Measurements from ENCODE around the gene HOXA2. TPM values are rescaled to one million over a fixed set of nuclear protein-coding genes. Genes with fewer than 3 reads are reported as not detected.

The HOXA2 gene
- total and polyA plus RNA-seq, 2 of the 13 experiments (the other 11 are each of a cell fraction or from before 2014, with no cell fraction given): 0.22 to 0.29 TPM

DNA sequence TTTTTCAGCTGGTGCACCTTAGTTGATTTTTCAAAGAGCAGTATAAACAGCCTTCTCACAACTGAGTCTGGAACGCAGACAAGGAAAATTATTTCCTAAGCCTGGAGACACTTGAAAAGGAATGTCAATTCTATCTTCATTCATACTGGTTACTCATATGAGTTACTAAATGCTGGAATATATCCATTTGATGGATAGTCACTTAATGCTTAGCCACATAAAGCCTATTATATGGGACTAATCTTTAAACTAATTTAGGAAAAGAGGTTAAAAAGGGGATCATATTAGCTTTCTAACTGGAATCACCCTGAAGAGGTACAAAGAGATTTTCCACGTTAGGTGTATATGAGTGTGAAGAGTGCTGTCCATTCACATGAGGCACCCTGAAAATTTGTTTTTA lies 29.7 kb upstream of the HOXA2 start:
- Histone ChIP-seq H3K9me3 (ENCODE audit: low read length) (no peaks in the 10 kb centered on the region), H3K27ac (ENCODE audit: extremely low read length, insufficient read depth, low read length) (no peak overlapping the region), H3K9ac (ENCODE audit: insufficient read depth, low read depth, low read length) (no peak overlapping the region), H3K4me3 (replicated peaks in 1 of 3; ENCODE audit: insufficient read depth in 1 of 3, low read depth in 2 of 3, low read length in 3 of 3) (no peak overlapping the region), H3K79me2 (ENCODE audit: insufficient read depth, low read length) (no peaks in the 10 kb centered on the region), H2AFZ (ENCODE audit: low read length) (no peak overlapping the region), H3K36me3 (replicated peaks in 1 of 2; ENCODE audit: control insufficient read depth in 1 of 2, insufficient read depth in 2 of 2, low read length in 2 of 2) (no peaks in the 10 kb centered on the region), H3K27me3 (ENCODE audit: control insufficient read depth in 1 of 2, insufficient read depth in 2 of 2, low read length in 2 of 2) (no peaks in the 10 kb centered on the region), H3K4me1 (ENCODE audit: insufficient read depth, low read length) (peaks cover 88% of the 10 kb centered on the region), H3K4me2 (ENCODE audit: low read depth, low read length) (no peak overlapping the region), H4K20me1 (ENCODE audit: insufficient read depth, low read length) (no peaks in the 10 kb centered on the region)
- intact Hi-C loops (cut with micrococcal nuclease; ENCODE audit: unreplicated experiment) (loop anchor here (5.0 kb wide), 1 partner anchor 165 kb away; no protein-coding TSS in a partner anchor), in situ Hi-C loops (cut with HindIII; ENCODE audit: extremely low pct_ligation_motif_present, low pct_unique_long_range_greater_than_20kb) (no loop called here)
- ATAC-seq (no peak), DNase-seq (ENCODE audit: low spot score) (no peak), FAIRE-seq (no peak)
- no TSS peak for BruUV-seq (replicated peaks)
- WGBS (ENCODE audit: low lambda C conversion rate): 98% methylated on average over 2 of the region's 2 CpGs
- TF ChIP-seq MED13 (CRISPR knock-in tag; IDR thresholded peaks at IDR 0.05) (no peak), ZNF619 (CRISPR knock-in tag; IDR thresholded peaks at IDR 0.05) (no peak), RBM39 (IDR thresholded peaks at IDR 0.05; ENCODE audit: low read depth, low read length, poor library complexity, severe bottlenecking) (no peak), IKZF4 (CRISPR knock-in tag; IDR thresholded peaks at IDR 0.05; ENCODE audit: borderline replicate concordance, low read depth, not compliant biosample characterization) (no peak)
- TF ChIP-seq, protein P1, sequence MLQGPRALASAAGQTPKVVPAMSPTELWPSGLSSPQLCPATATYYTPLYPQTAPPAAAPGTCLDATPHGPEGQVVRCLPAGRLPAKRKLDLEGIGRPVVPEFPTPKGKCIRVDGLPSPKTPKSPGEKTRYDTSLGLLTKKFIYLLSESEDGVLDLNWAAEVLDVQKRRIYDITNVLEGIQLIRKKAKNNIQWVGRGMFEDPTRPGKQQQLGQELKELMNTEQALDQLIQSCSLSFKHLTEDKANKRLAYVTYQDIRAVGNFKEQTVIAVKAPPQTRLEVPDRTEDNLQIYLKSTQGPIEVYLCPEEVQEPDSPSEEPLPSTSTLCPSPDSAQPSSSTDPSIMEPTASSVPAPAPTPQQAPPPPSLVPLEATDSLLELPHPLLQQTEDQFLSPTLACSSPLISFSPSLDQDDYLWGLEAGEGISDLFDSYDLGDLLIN (CRISPR knock-in tag; IDR thresholded peaks at IDR 0.05; ENCODE audit: borderline replicate concordance): no peak
- TF ChIP-seq, protein P2, sequence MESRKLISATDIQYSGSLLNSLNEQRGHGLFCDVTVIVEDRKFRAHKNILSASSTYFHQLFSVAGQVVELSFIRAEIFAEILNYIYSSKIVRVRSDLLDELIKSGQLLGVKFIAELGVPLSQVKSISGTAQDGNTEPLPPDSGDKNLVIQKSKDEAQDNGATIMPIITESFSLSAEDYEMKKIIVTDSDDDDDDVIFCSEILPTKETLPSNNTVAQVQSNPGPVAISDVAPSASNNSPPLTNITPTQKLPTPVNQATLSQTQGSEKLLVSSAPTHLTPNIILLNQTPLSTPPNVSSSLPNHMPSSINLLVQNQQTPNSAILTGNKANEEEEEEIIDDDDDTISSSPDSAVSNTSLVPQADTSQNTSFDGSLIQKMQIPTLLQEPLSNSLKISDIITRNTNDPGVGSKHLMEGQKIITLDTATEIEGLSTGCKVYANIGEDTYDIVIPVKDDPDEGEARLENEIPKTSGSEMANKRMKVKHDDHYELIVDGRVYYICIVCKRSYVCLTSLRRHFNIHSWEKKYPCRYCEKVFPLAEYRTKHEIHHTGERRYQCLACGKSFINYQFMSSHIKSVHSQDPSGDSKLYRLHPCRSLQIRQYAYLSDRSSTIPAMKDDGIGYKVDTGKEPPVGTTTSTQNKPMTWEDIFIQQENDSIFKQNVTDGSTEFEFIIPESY (CRISPR knock-in tag; IDR thresholded peaks at IDR 0.05): no peak
- ChIA-PET POLR2A (interaction anchor here (1.3 to 5.0 kb wide), 6 partner anchors 10 to 445 kb away, joined by 6 to 118 read pairs (median 8); partner anchors contain the start of genes HOXA1 and SKAP2), CTCF (ENCODE audit: low intra/inter-chr PET ratio, low total read pairs) (no interaction called here)

Data from HepG2 (cell line).